Stimulated activated naive CD8-positive, alpha-beta T cell treated with anti-CD3 and anti-CD28 coated beads, Interleukin-15, Interleukin-2, amounts not matched to agents 100 U/mL and 50 U/mL, for 24 hours (primary cell): ENCODE measurements around the gene PDCD2L.
"Not testable (repeated sequence)": the region's sequence is repeated elsewhere in the genome, so short reads cannot be mapped to it uniquely, and the experiment has no call there.

Experiments used
- ATAC-seq: fragments of 150-1000 bp; cut with Tn5 transposase; one replicate; pipeline ENCODE4 v1.10.0; 2021
- DNase-seq: peaks from one replicate; pipeline ENCODE4 v3.0.0; 2021

Gene PDCD2L

GRCh38 chr19:34404109-34404909, at the start of gene PDCD2L:
PDCD2L (plus strand) TSS chr19:34404399; CDS start chr19:34404431, 32 bp downstream.
- ATAC-seq: peak; percentile 93
- peak; percentile 95 for DNase-seq

GRCh38 chr19:34355201-34355600, 49.0 kb upstream of the PDCD2L start:
- no peak for DNase-seq

GRCh38 chr19:34356875-34357274, 47.3 kb upstream of the PDCD2L start:
- ATAC-seq (no peak), DNase-seq (no peak)

More at GRCh38 chr19:34355201-34355600, 49.0 kb upstream of the PDCD2L start:
- ATAC-seq: no peak

- DNase-seq: no peak
- ATAC-seq: no peak
These were observed 46.8 kb upstream of the PDCD2L start for GRCh38 chr19:34357431-34357830.

GRCh38 chr19:34359140-34359953, 44.9 kb upstream of the PDCD2L start:
- peak; percentile 97 for ATAC-seq
- peak; percentile 100 for DNase-seq

GRCh38 chr19:34359954-34360315, 44.3 kb upstream of the PDCD2L start:
- ATAC-seq: no peak

GRCh38 chr19:34360354-34360909, 43.8 kb upstream of the PDCD2L start:
- DNase-seq: no peak
- ATAC-seq: no peak

More at GRCh38 chr19:34359954-34360315, 44.3 kb upstream of the PDCD2L start:
- no peak for DNase-seq

GRCh38 chr19:34362679-34363069, 41.5 kb upstream of the PDCD2L start:
- DNase-seq (no peak), ATAC-seq (no peak)

- ATAC-seq: no peak
- no peak for DNase-seq
These were observed 41.1 kb upstream of the PDCD2L start for GRCh38 chr19:34363094-34363493.

GRCh38 chr19:34363930-34364329, 40.3 kb upstream of the PDCD2L start:
- no peak for DNase-seq
- ATAC-seq: no peak

- DNase-seq: no peak
These were observed 39.8 kb upstream of the PDCD2L start for GRCh38 chr19:34364462-34364829.

GRCh38 chr19:34364830-34365462, 39.3 kb upstream of the PDCD2L start, which contains the start of gene GPI:
GPI (plus strand) TSS chr19:34365196; CDS start chr19:34365267, 71 bp downstream.
- ATAC-seq: peak; percentile 91

More at GRCh38 chr19:34364462-34364829, 39.8 kb upstream of the PDCD2L start:
- ATAC-seq: no peak

GRCh38 chr19:34365463-34366401, 38.5 kb upstream of the PDCD2L start:
- ATAC-seq (no peak), DNase-seq (no peak)

More at GRCh38 chr19:34364830-34365462, 39.3 kb upstream of the PDCD2L start, which contains the start of gene GPI:
- peak; percentile 83 for DNase-seq

GRCh38 chr19:34366738-34367623, 37.2 kb upstream of the PDCD2L start:
- DNase-seq (no peak), ATAC-seq (no peak)

GRCh38 chr19:34367624-34367957, 36.6 kb upstream of the PDCD2L start:
- ATAC-seq (no peak), DNase-seq (no peak)

GRCh38 chr19:34368338-34368737, 35.9 kb upstream of the PDCD2L start:
- DNase-seq (no peak), ATAC-seq (no peak)

GRCh38 chr19:34369166-34369565, 35.0 kb upstream of the PDCD2L start:
- not testable (repeated sequence) for DNase-seq, ATAC-seq

GRCh38 chr19:34370117-34370516, 34.1 kb upstream of the PDCD2L start:
- ATAC-seq (no peak), DNase-seq (no peak)

- DNase-seq (no peak), ATAC-seq (no peak)
These were observed 33.2 kb upstream of the PDCD2L start for GRCh38 chr19:34370983-34371382.
